Natural killer cell treated with Interleukin-12 subunit alpha and Interleukin-12 subunit beta and Interleukin-15 and Interleukin-18, amount 100 ng/mL, for 72 hours (primary cell): ENCODE measurements around the gene KCNQ1. TPM values are rescaled to one million over a fixed set of nuclear protein-coding genes. Genes with fewer than 3 reads are reported as not detected.

Source experiments
- ATAC-seq, 2 donors: fragments of 150-1000 bp; cut with Tn5 transposase in 1 of 2; sonication (Bioruptor Pico), chemical (Tn5 transposase) in 1 of 2; 2 replicates each; pipeline ENCODE4 v1.10.0; 2021
- DNase-seq: peaks from one replicate; pipeline ENCODE4 v3.0.0; 2022; ENCODE audit warnings: low spot score
- H3K27ac Mint-ChIP-seq, 2 donors: 1 replicate in 1 of 2; 2 replicates in 1 of 2; pipeline ENCODE4 v1.8.0; 2022; ENCODE audit warnings: mixed read lengths in 2 of 2, mild to moderate bottlenecking in 1 of 2, moderate library complexity in 1 of 2
- H3K27me3 Mint-ChIP-seq, 2 donors: 1 replicate in 1 of 2; 2 replicates in 1 of 2; pipeline ENCODE4 v1.8.0; 2022; ENCODE audit warnings: mixed read lengths in 2 of 2
- H3K36me3 Mint-ChIP-seq: one replicate; pipeline ENCODE4 v1.8.0; 2022; ENCODE audit warnings: mixed read lengths
- H3K4me1 Mint-ChIP-seq, 2 donors: 1 replicate in 1 of 2; 2 replicates in 1 of 2; pipeline ENCODE4 v1.8.0; 2022; ENCODE audit warnings: low read depth in 2 of 2, mixed read lengths in 2 of 2, mild to moderate bottlenecking in 1 of 2
- H3K4me3 Mint-ChIP-seq: one replicate; pipeline ENCODE4 v1.8.0; 2022; ENCODE audit warnings: mixed read lengths
- H3K9me3 Mint-ChIP-seq: 2 replicates; pipeline ENCODE4 v1.8.0; 2022; ENCODE audit warnings: mixed read lengths
- total RNA-seq, 2 donors: library from RNA; stranded (reverse); gene quantifications; one replicate each; pipeline ENCODE4 v1.2.3, GENCODE V29; 2022

KCNQ1 gene
- total RNA-seq, 2 donors from 2014 or later, result 0.19 to 1.4 TPM

DNA sequence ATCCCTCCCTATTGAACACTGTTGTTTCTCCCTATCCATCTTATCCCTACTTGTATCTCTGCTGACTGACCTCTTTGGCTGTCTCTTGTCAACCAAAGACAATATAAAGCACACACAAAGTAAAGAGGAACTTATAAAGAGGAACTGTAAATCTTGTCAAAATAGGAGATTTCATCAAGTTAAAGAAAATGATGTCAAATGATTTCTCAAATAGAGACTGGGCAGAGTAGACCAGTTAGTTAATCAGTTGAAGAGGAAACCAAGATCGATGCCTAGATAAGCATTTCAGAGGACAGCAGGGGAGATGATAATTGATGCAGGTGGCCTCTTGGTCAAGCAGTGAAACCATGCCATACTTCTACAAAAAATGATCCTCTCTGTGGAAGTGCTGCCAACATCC is 232.3 kb downstream of the KCNQ1 start:
- no peak overlapping the region for H3K4me3 Mint-ChIP-seq
- H3K9me3 Mint-ChIP-seq, result no peaks in the 10 kb centered on the region
- ATAC-seq, result no peak
- no peak overlapping the region for H3K27ac Mint-ChIP-seq
- H3K27me3 Mint-ChIP-seq, result no peaks in the 10 kb centered on the region
- H3K36me3 Mint-ChIP-seq, result no peaks in the 10 kb centered on the region
- H3K4me1 Mint-ChIP-seq, result no peaks in the 10 kb centered on the region
- DNase-seq, result no peak

DNA sequence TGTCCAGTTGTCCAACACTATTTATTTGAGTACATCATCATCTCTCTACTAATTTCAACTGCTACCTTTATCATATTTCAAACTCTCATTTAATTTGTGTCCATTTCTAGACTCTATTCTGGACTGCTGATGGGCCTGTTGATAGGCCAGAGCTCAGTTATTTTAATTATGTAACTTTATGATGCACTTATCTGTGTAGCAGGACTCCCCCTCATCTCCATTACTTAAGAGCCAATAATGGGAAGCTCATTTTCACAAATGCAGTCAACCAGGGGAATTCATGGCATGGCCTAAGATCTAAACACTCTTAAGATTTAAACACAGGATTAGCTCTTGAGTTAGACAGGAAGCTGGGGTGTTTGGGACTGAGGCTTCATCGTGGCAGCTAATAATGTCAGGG is 233.6 kb downstream of the KCNQ1 start:
- no peaks in the 10 kb centered on the region for H3K36me3 Mint-ChIP-seq
- no peak for DNase-seq
- no peak for ATAC-seq
- no peak overlapping the region for H3K4me3 Mint-ChIP-seq
- no peaks in the 10 kb centered on the region for H3K9me3 Mint-ChIP-seq
- no peaks in the 10 kb centered on the region for H3K4me1 Mint-ChIP-seq
- H3K27ac Mint-ChIP-seq, result no peak overlapping the region
- H3K27me3 Mint-ChIP-seq, result no peaks in the 10 kb centered on the region

DNA sequence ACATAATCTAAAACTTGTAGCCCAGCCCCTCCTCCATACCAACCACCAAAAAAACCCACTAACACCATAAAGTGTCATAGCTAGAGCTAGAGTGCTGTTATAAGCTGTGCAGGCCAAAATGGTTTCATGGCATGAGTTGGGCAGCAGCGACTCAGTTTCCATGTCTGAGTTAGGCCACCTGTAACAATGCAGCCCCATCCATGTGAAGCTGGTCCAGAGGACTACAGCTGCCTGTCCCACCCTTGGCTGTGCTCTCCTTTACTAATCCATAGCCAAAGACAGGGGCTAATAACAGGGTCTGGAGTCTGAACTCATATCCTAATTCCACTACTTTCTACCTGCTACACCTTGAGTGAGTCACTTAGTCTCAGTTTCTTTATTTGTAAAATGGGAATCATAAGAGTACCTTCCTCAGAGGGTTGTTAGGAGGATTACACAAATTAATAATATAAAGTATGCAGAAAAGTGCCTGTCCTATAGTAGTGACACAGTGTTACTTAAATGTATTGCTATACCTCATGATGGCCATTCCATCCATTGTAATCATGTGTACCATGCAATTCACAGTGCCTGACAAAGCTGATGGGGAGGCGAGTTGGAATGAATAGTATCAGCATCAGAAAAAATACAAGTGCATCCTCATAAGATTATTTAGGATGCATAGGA is 234.3 kb downstream of the KCNQ1 start:
- no peaks in the 10 kb centered on the region for H3K27me3 Mint-ChIP-seq
- H3K9me3 Mint-ChIP-seq, result no peaks in the 10 kb centered on the region
- no peak overlapping the region for H3K4me3 Mint-ChIP-seq
- no peak overlapping the region for H3K27ac Mint-ChIP-seq
- DNase-seq (no peak), ATAC-seq (no peak)
- no peaks in the 10 kb centered on the region for H3K36me3 Mint-ChIP-seq
- H3K4me1 Mint-ChIP-seq, result no peaks in the 10 kb centered on the region

DNA sequence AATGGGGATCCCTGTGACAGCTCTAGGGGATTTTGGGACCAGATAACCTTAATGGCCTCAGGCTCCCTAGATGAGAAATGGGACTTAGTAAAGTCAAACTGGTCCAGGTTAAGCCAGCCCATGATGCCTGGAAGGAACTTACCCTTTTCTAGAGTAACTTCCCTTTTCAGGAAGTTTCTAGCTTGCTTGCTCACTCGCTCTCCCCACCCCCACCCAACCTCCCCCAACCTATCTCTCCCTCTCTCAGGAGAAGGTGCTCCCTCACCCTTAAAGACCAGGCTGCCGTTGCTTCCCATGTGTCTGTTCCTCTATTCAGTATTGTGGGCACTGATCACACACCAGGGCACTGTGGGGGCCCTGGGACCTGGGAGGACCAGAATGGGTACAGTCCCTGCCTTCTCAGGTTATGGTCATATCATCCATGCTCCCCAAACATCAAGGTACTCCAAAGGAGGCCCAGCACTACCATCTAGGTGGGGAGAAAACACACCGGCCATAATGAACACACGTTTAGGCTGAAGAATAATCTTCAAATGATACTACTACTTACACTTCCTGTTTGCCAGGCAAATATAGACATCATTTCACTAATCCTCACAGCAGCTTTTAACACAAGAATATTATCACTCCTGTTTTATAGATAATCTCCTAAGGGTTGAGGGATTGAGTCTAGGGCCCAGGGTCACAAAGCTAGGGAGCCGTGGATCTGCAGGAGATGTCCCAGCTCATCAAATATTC is 236.8 kb downstream of the KCNQ1 start:
- Mint-ChIP-seq H3K27ac (no peak overlapping the region), H3K4me1 (no peaks in the 10 kb centered on the region), H3K9me3 (no peaks in the 10 kb centered on the region), H3K4me3 (no peak overlapping the region), H3K36me3 (no peaks in the 10 kb centered on the region), H3K27me3 (no peaks in the 10 kb centered on the region)
- DNase-seq, result no peak
- ATAC-seq, result no peak

GRCh38 chr11:2683806-2684205 is 239.0 kb downstream of the KCNQ1 start:
- ATAC-seq (no peak), DNase-seq (no peak)
- Mint-ChIP-seq H3K27ac (no peak overlapping the region), H3K27me3 (no peaks in the 10 kb centered on the region), H3K4me1 (no peaks in the 10 kb centered on the region), H3K9me3 (no peaks in the 10 kb centered on the region), H3K4me3 (no peak overlapping the region), H3K36me3 (no peaks in the 10 kb centered on the region)

- Mint-ChIP-seq H3K4me1 (no peaks in the 10 kb centered on the region), H3K36me3 (no peaks in the 10 kb centered on the region), H3K9me3 (no peaks in the 10 kb centered on the region), H3K4me3 (no peak overlapping the region), H3K27me3 (no peaks in the 10 kb centered on the region), H3K27ac (no peak overlapping the region)
- no peak for DNase-seq
- ATAC-seq, result no peak
These were observed 239.8 kb downstream of the KCNQ1 start for GRCh38 chr11:2684581-2684980.

- no peaks in the 10 kb centered on the region for H3K4me1 Mint-ChIP-seq
- H3K27me3 Mint-ChIP-seq, result no peaks in the 10 kb centered on the region
- H3K36me3 Mint-ChIP-seq, result no peaks in the 10 kb centered on the region
- H3K9me3 Mint-ChIP-seq, result no peaks in the 10 kb centered on the region
- no peak overlapping the region for H3K4me3 Mint-ChIP-seq
- DNase-seq (no peak), ATAC-seq (no peak)
- H3K27ac Mint-ChIP-seq, result no peak overlapping the region
These were observed 240.2 kb downstream of the KCNQ1 start for GRCh38 chr11:2685051-2685450.

- Mint-ChIP-seq H3K4me1 (no peaks in the 10 kb centered on the region), H3K27ac (no peak overlapping the region), H3K9me3 (no peaks in the 10 kb centered on the region), H3K27me3 (no peaks in the 10 kb centered on the region), H3K36me3 (no peaks in the 10 kb centered on the region), H3K4me3 (no peak overlapping the region)
- no peak for ATAC-seq
- no peak for DNase-seq
These were observed 241.0 kb downstream of the KCNQ1 start for GRCh38 chr11:2685566-2686359.

DNA sequence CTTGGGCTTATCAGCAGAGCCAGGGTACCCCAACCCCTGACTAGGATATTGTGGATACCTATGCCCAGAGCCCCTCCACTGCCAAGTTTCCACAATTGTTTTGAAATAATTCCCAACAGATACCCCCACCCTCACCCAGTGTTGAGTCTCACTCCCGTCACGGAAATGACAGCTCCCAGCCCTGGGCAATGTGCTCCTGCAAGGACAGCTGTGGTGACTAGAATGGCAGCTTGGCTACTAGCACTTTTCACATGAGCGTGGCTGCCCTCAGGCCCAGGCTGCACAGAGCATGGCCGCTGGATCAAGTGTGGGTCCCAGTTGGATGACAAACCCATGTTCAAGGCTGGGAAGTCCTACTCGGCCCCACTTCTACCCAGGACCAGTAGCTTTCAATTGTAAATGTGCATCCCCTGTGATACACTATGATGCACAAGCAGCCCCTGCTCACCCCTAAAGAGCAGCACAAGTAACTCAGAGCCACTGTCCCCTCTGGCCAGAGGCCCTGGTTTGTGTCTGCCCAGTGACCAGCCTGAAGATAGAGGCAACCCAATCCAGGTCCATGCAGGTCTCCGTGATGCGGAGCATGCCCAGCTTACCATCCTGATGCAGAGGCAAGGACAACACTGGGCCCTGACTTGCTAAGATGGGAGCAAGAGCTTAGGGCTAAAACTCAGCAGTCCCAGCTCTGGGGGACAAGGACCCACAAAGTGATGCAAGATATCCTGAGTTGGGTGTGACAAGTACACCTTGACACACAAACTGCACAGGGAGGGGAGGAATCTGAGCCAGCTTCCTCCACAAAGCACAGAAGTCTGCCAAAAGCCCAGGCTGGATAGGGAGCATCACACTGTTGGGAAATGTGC is 241.8 kb downstream of the KCNQ1 start:
- Mint-ChIP-seq H3K36me3 (no peaks in the 10 kb centered on the region), H3K4me1 (no peaks in the 10 kb centered on the region), H3K4me3 (no peak overlapping the region), H3K27ac (no peak overlapping the region), H3K9me3 (no peaks in the 10 kb centered on the region), H3K27me3 (no peaks in the 10 kb centered on the region)
- no peak for ATAC-seq
- DNase-seq, result no peak

DNA sequence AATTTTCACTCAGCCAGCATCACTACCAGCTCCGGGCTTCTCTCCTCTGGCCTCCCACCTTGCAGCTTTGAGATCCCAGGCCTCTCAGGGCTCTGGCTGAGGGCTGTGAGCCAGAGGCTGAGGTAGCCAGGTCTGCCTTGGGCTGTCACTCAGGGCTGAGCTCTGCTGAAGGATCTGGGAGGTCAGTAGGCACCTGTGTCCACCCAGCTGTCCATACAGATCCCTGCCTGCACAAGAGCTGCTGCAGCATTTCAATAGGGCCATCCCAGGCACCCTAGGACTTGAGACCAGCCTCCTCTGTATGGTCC is 242.4 kb downstream of the KCNQ1 start:
- Mint-ChIP-seq H3K27me3 (no peaks in the 10 kb centered on the region), H3K4me3 (no peak overlapping the region), H3K9me3 (no peaks in the 10 kb centered on the region), H3K36me3 (no peaks in the 10 kb centered on the region), H3K4me1 (peaks cover 0 to 3% of the 10 kb centered on the region in 2 donors), H3K27ac (no peak overlapping the region)
- DNase-seq (no peak), ATAC-seq (no peak)

DNA sequence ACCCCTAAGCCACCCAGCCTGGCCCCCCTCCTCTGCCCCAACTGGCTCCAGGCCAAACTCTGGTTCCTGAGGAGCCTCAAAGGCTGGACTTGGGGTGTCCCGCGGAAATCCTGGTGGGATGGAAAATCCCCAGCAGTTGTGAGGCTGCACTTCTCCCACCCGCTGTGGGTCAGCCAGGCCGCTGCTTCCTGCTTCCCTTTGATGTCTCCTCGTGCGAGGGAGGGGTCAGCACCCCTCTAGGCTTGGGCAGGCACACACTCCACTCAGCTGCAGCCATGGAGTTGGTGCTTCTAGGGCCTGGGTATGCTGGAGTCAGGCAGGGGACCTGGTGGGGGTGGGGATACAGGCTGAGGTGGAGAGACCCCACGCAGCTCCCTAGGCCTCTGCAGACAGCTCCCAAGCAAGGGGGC is 243.0 kb downstream of the KCNQ1 start:
- no peaks in the 10 kb centered on the region for H3K36me3 Mint-ChIP-seq

DNA sequence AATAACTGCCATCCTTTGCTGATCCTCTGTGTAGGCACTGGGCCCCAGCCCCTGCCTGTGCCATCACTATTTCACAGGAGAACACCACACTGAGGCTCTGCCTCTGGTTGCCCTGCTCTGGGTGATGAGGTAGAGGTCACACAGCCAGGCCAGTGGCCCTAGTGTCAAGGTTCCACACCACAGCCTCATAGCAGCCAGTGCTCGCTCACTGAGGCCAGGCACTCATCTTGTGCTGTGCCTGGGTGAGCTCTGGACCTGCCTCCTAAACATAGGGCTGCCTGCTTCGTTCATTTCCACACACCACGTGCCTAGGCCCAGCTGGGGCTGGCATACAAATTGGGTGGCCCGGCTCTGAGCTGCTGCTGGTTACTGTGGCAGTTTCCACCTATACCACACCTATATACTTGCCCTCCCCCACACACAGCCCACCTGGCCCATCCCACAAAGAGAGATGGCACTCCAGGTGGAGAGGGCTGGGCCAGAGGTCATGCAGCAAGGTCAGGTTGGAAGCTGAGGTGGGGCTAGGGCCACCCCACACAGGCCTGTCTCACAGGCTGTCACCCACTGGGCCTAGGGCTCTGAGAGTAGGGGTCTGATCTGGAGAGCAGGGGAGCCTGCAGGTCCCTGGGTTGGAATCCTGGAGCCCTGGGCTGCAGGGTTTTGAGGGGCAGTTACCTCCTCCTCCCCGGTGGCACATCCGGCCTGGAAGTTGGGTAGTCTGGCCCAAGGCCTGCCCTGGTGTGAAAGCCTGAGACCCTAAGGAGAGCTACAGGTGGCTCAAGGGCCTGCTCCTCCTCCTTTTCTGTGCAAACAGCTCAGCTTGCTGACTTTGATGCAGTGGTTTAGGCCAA is 243.8 kb downstream of the KCNQ1 start:
- H3K27me3 Mint-ChIP-seq, result no peaks in the 10 kb centered on the region
- H3K4me3 Mint-ChIP-seq, result no peak overlapping the region
- no peaks in the 10 kb centered on the region for H3K9me3 Mint-ChIP-seq
- no peak for ATAC-seq
- no peak for DNase-seq
- no peaks in the 10 kb centered on the region for H3K36me3 Mint-ChIP-seq
- no peak overlapping the region for H3K27ac Mint-ChIP-seq
- peaks cover 0 to 4% of the 10 kb centered on the region in 2 donors for H3K4me1 Mint-ChIP-seq

More for the DNA sequence above, 243.0 kb downstream of the KCNQ1 start:
- H3K27me3 Mint-ChIP-seq, result no peaks in the 10 kb centered on the region
- no peak overlapping the region for H3K4me3 Mint-ChIP-seq
- H3K4me1 Mint-ChIP-seq, result peaks cover 0 to 4% of the 10 kb centered on the region in 2 donors
- ATAC-seq, result no peak
- H3K27ac Mint-ChIP-seq, result no peak overlapping the region
- DNase-seq, result no peak
- no peaks in the 10 kb centered on the region for H3K9me3 Mint-ChIP-seq
